Prostate gland (tissue), 2 donors: ENCODE measurements around the gene DDRGK1.

Experiments
- POLR2A ChIP-seq: fragments of 450-650 bp; IDR thresholded peaks from one replicate; pipeline ENCODE4 v1.6.1; 2016; ENCODE audit warnings: antibody characterized with exemption, mild to moderate bottlenecking
- TF ChIP-seq, protein P1 (sequence below), 4 experiments: fragments of 200-600 bp in 2 of 4; fragments of 450-650 bp in 2 of 4; sonication (generic) in 2 of 4; IDR thresholded peaks; 1 replicate in 3 of 4; 2 replicates in 1 of 4; pipeline ENCODE4 v1.5.1; 2016 to 2019; ENCODE audit warnings: antibody characterized with exemption in 4 of 4, mild to moderate bottlenecking in 2 of 4, moderate library complexity in 2 of 4

- TF ChIP-seq, protein P1, sequence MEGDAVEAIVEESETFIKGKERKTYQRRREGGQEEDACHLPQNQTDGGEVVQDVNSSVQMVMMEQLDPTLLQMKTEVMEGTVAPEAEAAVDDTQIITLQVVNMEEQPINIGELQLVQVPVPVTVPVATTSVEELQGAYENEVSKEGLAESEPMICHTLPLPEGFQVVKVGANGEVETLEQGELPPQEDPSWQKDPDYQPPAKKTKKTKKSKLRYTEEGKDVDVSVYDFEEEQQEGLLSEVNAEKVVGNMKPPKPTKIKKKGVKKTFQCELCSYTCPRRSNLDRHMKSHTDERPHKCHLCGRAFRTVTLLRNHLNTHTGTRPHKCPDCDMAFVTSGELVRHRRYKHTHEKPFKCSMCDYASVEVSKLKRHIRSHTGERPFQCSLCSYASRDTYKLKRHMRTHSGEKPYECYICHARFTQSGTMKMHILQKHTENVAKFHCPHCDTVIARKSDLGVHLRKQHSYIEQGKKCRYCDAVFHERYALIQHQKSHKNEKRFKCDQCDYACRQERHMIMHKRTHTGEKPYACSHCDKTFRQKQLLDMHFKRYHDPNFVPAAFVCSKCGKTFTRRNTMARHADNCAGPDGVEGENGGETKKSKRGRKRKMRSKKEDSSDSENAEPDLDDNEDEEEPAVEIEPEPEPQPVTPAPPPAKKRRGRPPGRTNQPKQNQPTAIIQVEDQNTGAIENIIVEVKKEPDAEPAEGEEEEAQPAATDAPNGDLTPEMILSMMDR (IDR thresholded peaks at IDR 0.05), result no peak
- TF ChIP-seq POLR2A, result no peak
Measured at GRCh38 chr20:3181270-3181669, 23.2 kb downstream of the DDRGK1 start.
